SK-N-MC (cell line): ENCODE results near the gene RAI14.
"Not testable (repeated sequence)": the region's sequence is repeated elsewhere in the genome, so short reads cannot be mapped to it uniquely, and the experiment has no call there.

Experiments used
- DNase-seq: peaks from one replicate; pipeline ENCODE4 v3.0.0-alpha.2; 2011; ENCODE audit warnings: low read depth, low spot score
- H3K27ac ChIP-seq: fragments of 200-600 bp; sonication (generic); 2 replicates; pipeline ENCODE4 v1.5.1; 2016; ENCODE audit warnings: mixed run types
- H3K36me3 ChIP-seq: fragments of 200-600 bp; sonication (generic); 2 replicates; pipeline ENCODE4 v1.6.1; 2017; ENCODE audit warnings: antibody characterized with exemption, low read length, mixed read lengths; ENCODE audit not compliant: insufficient read depth
- H3K4me3 ChIP-seq: fragments of 200-600 bp; sonication (generic); 2 replicates; pipeline ENCODE4 v1.5.1; 2016
- H3K9ac ChIP-seq: fragments of 200-600 bp; sonication (generic); 2 replicates; pipeline ENCODE4 v1.8.0; 2017; ENCODE audit warnings: mixed run types, mixed read lengths; ENCODE audit not compliant: insufficient read length
- H3K9me3 ChIP-seq: fragments of 200-600 bp; sonication (generic); 2 replicates; pipeline ENCODE4 v1.6.1; 2017; ENCODE audit warnings: low read depth, mild to moderate bottlenecking, antibody characterized with exemption, low read length, moderate library complexity, mixed read lengths
- EZH2 ChIP-seq: fragments of 200-600 bp; sonication (generic); IDR thresholded peaks from one replicate; pipeline ENCODE4 v1.6.1; 2017; ENCODE audit warnings: antibody characterized with exemption
- FOXP2 ChIP-seq: optimal IDR thresholded peaks from 2 replicates; pipeline ENCODE3; 2011; ENCODE audit warnings: mild to moderate bottlenecking, moderate library complexity; ENCODE audit not compliant: insufficient read depth; ENCODE audit errors: extremely low read length, control extremely low read depth
- POLR2AphosphoS5 ChIP-seq: IDR thresholded peaks from 2 replicates; pipeline ENCODE4 v1.6.1; 2012; ENCODE audit warnings: mild to moderate bottlenecking, low read depth, low read length, borderline replicate concordance

RAI14 gene

DNA sequence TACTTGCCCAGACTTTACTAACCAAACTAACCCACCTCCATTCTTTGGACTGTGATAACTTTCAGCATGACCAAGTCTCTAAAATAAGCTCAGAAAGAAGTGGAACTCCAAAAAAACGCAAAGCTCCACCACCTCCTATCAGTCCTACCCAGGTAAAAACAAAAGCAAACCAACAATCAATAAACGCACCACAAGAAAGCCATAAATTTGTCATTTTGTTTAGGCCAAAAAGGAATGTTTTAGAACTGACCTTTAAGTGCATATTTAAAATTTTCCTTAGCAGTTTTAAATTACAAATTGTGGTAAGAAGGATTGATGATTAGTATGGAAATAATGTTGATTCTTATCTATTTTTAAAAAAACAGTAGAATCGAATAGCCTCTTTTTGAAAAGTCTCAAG lies 157.4 kb downstream of the RAI14 start:
- TF ChIP-seq FOXP2 (no peak), EZH2 (no peak), POLR2AphosphoS5 (no peak)

DNA sequence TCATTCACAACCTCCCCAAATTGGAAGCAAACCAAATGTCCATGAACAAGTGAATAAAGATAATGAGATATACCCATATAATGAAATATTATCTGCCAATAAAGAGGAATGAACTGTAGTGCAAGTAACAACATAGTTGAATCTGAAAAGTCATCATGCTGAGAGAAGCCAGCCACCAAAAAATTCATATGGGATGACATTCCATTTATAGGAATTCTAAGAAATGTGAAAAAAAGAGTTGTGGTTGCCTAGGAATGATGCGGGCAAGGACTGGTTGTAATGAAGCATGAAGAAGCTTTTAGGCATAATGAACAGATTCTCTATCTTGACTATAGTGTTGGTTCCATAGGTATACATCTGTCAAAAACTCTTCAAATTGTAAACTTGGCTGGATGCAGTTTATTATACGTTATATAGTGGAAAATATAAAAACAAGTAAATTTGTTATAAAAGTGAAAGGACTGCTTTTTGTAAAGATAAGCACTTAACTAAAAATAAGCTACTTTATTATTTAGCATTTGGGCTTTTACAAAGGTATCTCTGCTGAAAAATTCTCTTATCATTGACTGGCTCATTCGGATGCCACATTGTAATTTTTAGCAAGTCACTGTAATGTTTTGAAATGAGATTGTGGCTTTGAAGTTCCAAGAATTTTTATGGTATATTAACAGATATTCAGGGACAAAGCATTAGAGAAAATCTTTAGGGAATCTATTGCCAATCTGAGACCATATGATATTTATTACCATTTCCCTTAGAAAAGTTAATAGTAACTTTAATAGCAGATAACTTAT lies 161.6 kb downstream of the RAI14 start:
- H3K36me3 ChIP-seq: no peaks in the 10 kb centered on the region
- H3K4me3 ChIP-seq: no peak overlapping the region
- DNase-seq: no peak
- no peak overlapping the region for H3K27ac ChIP-seq
- H3K9ac ChIP-seq: no peak overlapping the region
- TF ChIP-seq FOXP2 (no peak), EZH2 (no peak), POLR2AphosphoS5 (no peak)
- H3K9me3 ChIP-seq: no peaks in the 10 kb centered on the region

More for the DNA sequence above, 157.4 kb downstream of the RAI14 start:
- Histone ChIP-seq H3K9me3 (no peaks in the 10 kb centered on the region), H3K27ac (no peak overlapping the region), H3K36me3 (no peaks in the 10 kb centered on the region), H3K9ac (no peak overlapping the region), H3K4me3 (no peak overlapping the region)
- DNase-seq: no peak

GRCh38 chr5:34818717-34819116 lies 162.6 kb downstream of the RAI14 start:
- Histone ChIP-seq H3K4me3 (no peak overlapping the region), H3K36me3 (no peaks in the 10 kb centered on the region), H3K9me3 (no peaks in the 10 kb centered on the region), H3K9ac (no peak overlapping the region), H3K27ac (no peak overlapping the region)
- no peak for DNase-seq
- TF ChIP-seq EZH2: no peak
- TF ChIP-seq FOXP2: no peak
- TF ChIP-seq POLR2AphosphoS5: no peak

GRCh38 chr5:34820593-34820992 lies 164.5 kb downstream of the RAI14 start:
- Histone ChIP-seq H3K36me3 (no peaks in the 10 kb centered on the region), H3K9ac (no peak overlapping the region), H3K9me3 (no peaks in the 10 kb centered on the region), H3K4me3 (no peak overlapping the region), H3K27ac (no peak overlapping the region)
- TF ChIP-seq POLR2AphosphoS5 (no peak), EZH2 (no peak), FOXP2 (no peak)
- no peak for DNase-seq

DNA sequence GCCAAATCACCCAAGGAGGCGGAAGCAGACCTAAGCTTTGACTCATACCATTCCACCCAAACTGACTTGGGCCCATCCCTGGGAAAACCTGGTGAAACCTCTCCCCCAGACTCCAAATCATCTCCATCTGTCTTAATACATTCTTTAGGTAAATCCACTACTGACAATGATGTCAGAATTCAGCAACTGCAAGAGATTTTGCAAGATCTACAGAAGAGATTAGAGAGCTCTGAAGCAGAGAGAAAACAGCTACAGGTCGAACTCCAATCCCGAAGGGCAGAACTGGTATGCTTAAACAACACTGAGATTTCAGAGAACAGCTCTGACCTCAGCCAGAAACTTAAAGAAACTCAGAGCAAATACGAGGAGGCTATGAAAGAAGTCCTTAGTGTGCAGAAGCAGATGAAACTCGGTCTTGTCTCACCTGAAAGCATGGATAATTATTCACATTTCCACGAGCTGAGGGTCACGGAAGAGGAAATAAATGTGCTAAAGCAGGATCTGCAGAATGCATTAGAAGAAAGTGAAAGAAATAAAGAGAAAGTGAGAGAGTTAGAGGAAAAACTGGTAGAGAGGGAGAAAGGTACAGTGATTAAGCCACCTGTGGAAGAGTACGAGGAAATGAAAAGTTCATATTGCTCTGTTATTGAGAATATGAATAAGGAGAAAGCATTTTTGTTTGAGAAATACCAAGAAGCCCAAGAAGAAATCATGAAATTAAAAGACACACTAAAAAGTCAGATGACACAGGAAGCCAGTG lies 167.0 kb downstream of the RAI14 start:
- Histone ChIP-seq H3K9ac (no peak overlapping the region), H3K36me3 (no peaks in the 10 kb centered on the region), H3K9me3 (no peaks in the 10 kb centered on the region), H3K27ac (no peak overlapping the region), H3K4me3 (no peak overlapping the region)
- DNase-seq: no peak
- no peak for TF ChIP-seq EZH2
- no peak for TF ChIP-seq POLR2AphosphoS5
- TF ChIP-seq FOXP2: no peak

DNA sequence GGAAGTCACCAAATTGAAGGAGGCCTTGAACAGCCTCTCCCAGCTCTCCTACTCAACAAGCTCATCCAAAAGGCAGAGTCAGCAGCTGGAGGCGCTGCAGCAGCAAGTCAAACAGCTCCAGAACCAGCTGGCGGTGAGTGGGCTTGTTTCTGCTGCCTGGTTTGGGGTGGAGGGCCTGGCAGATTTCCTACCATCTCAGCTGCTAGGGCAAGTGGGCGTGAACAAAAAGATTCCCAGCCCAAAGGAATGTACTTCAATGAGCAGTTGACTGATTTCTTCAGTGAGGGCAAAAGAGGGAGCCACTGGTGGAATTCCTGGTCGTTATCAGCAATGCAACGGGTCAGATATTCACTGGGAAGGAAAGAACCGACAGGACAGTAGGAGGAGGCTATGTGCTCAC lies 170.2 kb downstream of the RAI14 start:
- no peak overlapping the region for H3K4me3 ChIP-seq
- H3K27ac ChIP-seq: no peak overlapping the region
- TF ChIP-seq EZH2 (no peak), FOXP2 (no peak), POLR2AphosphoS5 (no peak)
- no peak overlapping the region for H3K9ac ChIP-seq
- H3K36me3 ChIP-seq: no peaks in the 10 kb centered on the region
- no peaks in the 10 kb centered on the region for H3K9me3 ChIP-seq
- DNase-seq: no peak

- no peak overlapping the region for H3K9ac ChIP-seq
- H3K36me3 ChIP-seq: no peaks in the 10 kb centered on the region
- no peaks in the 10 kb centered on the region for H3K9me3 ChIP-seq
- TF ChIP-seq POLR2AphosphoS5: no peak
- TF ChIP-seq FOXP2: no peak
- TF ChIP-seq EZH2: no peak
- no peak overlapping the region for H3K4me3 ChIP-seq
- H3K27ac ChIP-seq: no peak overlapping the region
- DNase-seq: no peak
Observed at GRCh38 chr5:34827588-34828506, 171.7 kb downstream of the RAI14 start.

- H3K36me3 ChIP-seq, DNase-seq, H3K9ac ChIP-seq, H3K4me3 ChIP-seq, H3K27ac ChIP-seq, H3K9me3 ChIP-seq: not testable (repeated sequence)
Observed at GRCh38 chr5:34830827-34831226, 174.7 kb downstream of the RAI14 start.
